GM12878 (cell line): Measurements from ENCODE around the gene CNR2. TPM values are rescaled to one million over a fixed set of nuclear protein-coding genes. Genes with fewer than 3 reads are reported as not detected.
A peak's percentile ranks its signal among the peaks of the same experiment; 100 is the strongest.

Source experiments
- ATF2 ChIP-seq: IDR thresholded peaks from 2 replicates; pipeline ENCODE4 v1.6.1; 2012; ENCODE audit warnings: low read length, inconsistent platforms
- FOS ChIP-seq: IDR thresholded peaks from 3 replicates; pipeline ENCODE4 v1.6.1; 2011; ENCODE audit warnings: borderline replicate concordance; ENCODE audit not compliant: insufficient read length; ENCODE audit errors: extremely low read depth
- MEF2B ChIP-seq: fragments of 450-650 bp; IDR thresholded peaks from 2 replicates; pipeline ENCODE4 v1.6.1; 2018; ENCODE audit warnings: mild to moderate bottlenecking, moderate library complexity; ENCODE audit not compliant: partially characterized antibody, poor library complexity, severe bottlenecking
- MTA3 ChIP-seq: IDR thresholded peaks from 2 replicates; pipeline ENCODE4 v1.6.1; 2012; ENCODE audit warnings: low read length, inconsistent platforms, borderline replicate concordance
- MXI1 ChIP-seq: fragments of 150-350 bp; IDR thresholded peaks from 2 replicates; pipeline ENCODE4 v1.6.1; 2011; ENCODE audit warnings: low read depth, mild to moderate bottlenecking, inconsistent platforms, low read length, improper control_type of control experiment
- MYB ChIP-seq: fragments of 150-350 bp; IDR thresholded peaks from 2 replicates; pipeline ENCODE4 v1.6.1; 2014; ENCODE audit warnings: mild to moderate bottlenecking, low read depth, low read length, borderline replicate concordance
- NBN ChIP-seq: fragments of 450-650 bp; IDR thresholded peaks from 2 replicates; pipeline ENCODE4 v1.6.1; 2016
- NFYA ChIP-seq: IDR thresholded peaks from 2 replicates; pipeline ENCODE4 v1.6.1; 2011; ENCODE audit warnings: low read depth, mild to moderate bottlenecking, low read length, improper control_type of control experiment, borderline replicate concordance
- NFYB ChIP-seq: IDR thresholded peaks from 2 replicates; pipeline ENCODE4 v1.6.1; 2011; ENCODE audit warnings: low read depth, mild to moderate bottlenecking, low read length, improper control_type of control experiment, moderate library complexity; ENCODE audit not compliant: insufficient read depth
- POLR2AphosphoS5 ChIP-seq: IDR thresholded peaks from 2 replicates; pipeline ENCODE4 v1.6.1; 2011; ENCODE audit warnings: mild to moderate bottlenecking, low read length, inconsistent platforms
- RB1 ChIP-seq: fragments of 450-650 bp; formaldehyde crosslinking; IDR thresholded peaks from 2 replicates; pipeline ENCODE4 v1.6.1; 2017; ENCODE audit warnings: mild to moderate bottlenecking, borderline replicate concordance
- RCOR1 ChIP-seq: conservative IDR thresholded peaks from 2 replicates; pipeline ENCODE4 v1.6.1; 2012; ENCODE audit warnings: low read depth, low read length, improper control_type of control experiment
- RELB ChIP-seq: fragments of 450-650 bp; IDR thresholded peaks from 2 replicates; pipeline ENCODE4 v1.6.1; 2017; ENCODE audit warnings: low read depth, mild to moderate bottlenecking, moderate library complexity
- SIN3A ChIP-seq: IDR thresholded peaks from 2 replicates; pipeline ENCODE4 v1.6.1; 2012; ENCODE audit warnings: low read depth, low read length, improper control_type of control experiment
- SKIL ChIP-seq: fragments of 450-650 bp; IDR thresholded peaks from 2 replicates; pipeline ENCODE4 v1.6.1; 2017; ENCODE audit warnings: mild to moderate bottlenecking, low read depth, inconsistent platforms; ENCODE audit not compliant: poor library complexity, severe bottlenecking
- SMAD1 ChIP-seq: fragments of 450-650 bp; IDR thresholded peaks from 2 replicates; pipeline ENCODE4 v1.6.1; 2018; ENCODE audit warnings: mild to moderate bottlenecking, low read depth; ENCODE audit not compliant: partially characterized antibody
- SMC3 ChIP-seq: IDR thresholded peaks from 2 replicates; pipeline ENCODE4 v1.6.1; 2011; ENCODE audit warnings: low read length, improper control_type of control experiment, borderline replicate concordance
- SP1 ChIP-seq: IDR thresholded peaks from one replicate; pipeline ENCODE4 v1.6.1; 2011; ENCODE audit warnings: low read depth, low read length
- SREBF1 ChIP-seq: IDR thresholded peaks from 2 replicates; pipeline ENCODE4 v1.6.1; 2012; ENCODE audit warnings: mild to moderate bottlenecking, low read length
- TBL1XR1 ChIP-seq: IDR thresholded peaks from 2 replicates; pipeline ENCODE4 v1.6.1; 2012; ENCODE audit warnings: low read depth, low read length, improper control_type of control experiment
- TCF12 ChIP-seq: IDR thresholded peaks from 2 replicates; pipeline ENCODE4 v1.6.1; 2011; ENCODE audit warnings: low read depth, mild to moderate bottlenecking, low read length
- WRNIP1 ChIP-seq: IDR thresholded peaks from 2 replicates; pipeline ENCODE4 v1.6.1; 2011; ENCODE audit warnings: low read depth, low read length, improper control_type of control experiment, borderline replicate concordance
- ZBED1 ChIP-seq: IDR thresholded peaks from 2 replicates; pipeline ENCODE4 v1.6.1; 2016; ENCODE audit warnings: borderline replicate concordance
- polyA plus RNA-seq, 11 experiments: library from polyadenylated mRNA; depleted of rRNA in 4 of 11; unstranded in 6 of 11; stranded (reverse) in 5 of 11; fragments of >200 nt; fragmentation: Nextera tagmentation in 4 of 11; fragmentation: Illumina TruSeq in 1 of 11; extraction: Ambion mirVana in 4 of 11; extraction: Trizol in 1 of 11; gene quantifications; 1 replicate in 1 of 11; 2 replicates in 10 of 11; pipeline versions ENCODE4 v1.2.1 to v1.2.3, GENCODE V29; 2011 to 2016; ENCODE audit warnings: inconsistent platforms in 2 of 11, missing spikeins in 2 of 11, low read depth in 1 of 11
- total RNA-seq, 4 experiments: library from RNA; depleted of rRNA in 3 of 4; stranded (reverse); fragments of >200 nt in 3 of 4; fragmentation: Illumina TruSeq in 1 of 4; extraction: Trizol in 1 of 4; gene quantifications; 2 replicates each; pipeline versions ENCODE4 v1.2.1 to v1.2.3, GENCODE V29; 2013 to 2021
- TF ChIP-seq, protein P1 (sequence below): IDR thresholded peaks from 2 replicates; pipeline ENCODE4 v1.6.1; 2012; ENCODE audit warnings: low read depth, low read length, improper control_type of control experiment

CNR2 gene
- total and polyA plus RNA-seq, 10 of the 15 experiments (the other 5 are each of a cell fraction or from before 2014, with no cell fraction given) = 0.46 to 19.8 (median 12.2) TPM

- TF ChIP-seq RELB (peak; percentile 92), FOS (peak; percentile 55), SMAD1 (peak; percentile 84), NFYA (no peak), POLR2AphosphoS5 (peak; percentile 97), NFYB (peak; percentile 87), WRNIP1 (peak; percentile 53; the same call in 1 of the 2 replicates), SIN3A (peak; percentile 27; the same call in 1 of the 2 replicates), SKIL (no peak), ZBED1 (no peak), SREBF1 (no peak), ATF2 (no peak; the same call in 1 of the 2 replicates), TBL1XR1 (no peak), MXI1 (peak; percentile 49; the same call in 1 of the 2 replicates), NBN (peak; percentile 78), TCF12 (0 out of 2 replicates have a peak, but pooled peaks have one; percentile 37), MYB (no peak), SP1 (peak; percentile 85), MEF2B (peak; percentile 10), RB1 (peak; percentile 67), MTA3 (no peak), SMC3 (0 out of 2 replicates have a peak, but pooled peaks have one; percentile 2), RCOR1 (0 out of 2 replicates have a peak, but pooled peaks have one; percentile 26)
- TF ChIP-seq, protein P1, sequence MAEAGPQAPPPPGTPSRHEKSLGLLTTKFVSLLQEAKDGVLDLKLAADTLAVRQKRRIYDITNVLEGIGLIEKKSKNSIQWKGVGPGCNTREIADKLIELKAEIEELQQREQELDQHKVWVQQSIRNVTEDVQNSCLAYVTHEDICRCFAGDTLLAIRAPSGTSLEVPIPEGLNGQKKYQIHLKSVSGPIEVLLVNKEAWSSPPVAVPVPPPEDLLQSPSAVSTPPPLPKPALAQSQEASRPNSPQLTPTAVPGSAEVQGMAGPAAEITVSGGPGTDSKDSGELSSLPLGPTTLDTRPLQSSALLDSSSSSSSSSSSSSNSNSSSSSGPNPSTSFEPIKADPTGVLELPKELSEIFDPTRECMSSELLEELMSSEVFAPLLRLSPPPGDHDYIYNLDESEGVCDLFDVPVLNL = peak; percentile 88
These were observed 46.5 kb upstream of the CNR2 start, which contains the start of gene PNRC2 (continued) for GRCh38 chr1:23959461-23960290.
